ENCODE measurements around the gene STMP1. TPM values are rescaled to one million over a fixed set of nuclear protein-coding genes. Genes with fewer than 3 reads are reported as not detected.

The STMP1 gene
- total RNA-seq (2021), result 38.4 and 39.6 TPM in 2 replicates
- long read RNA-seq, transcript STMP1-202 (3 exons, 2,450 nt), result major isoform, 181 of 191 reads
- long read RNA-seq, partial matches to known transcripts, result 1 of 191 reads
- long read RNA-seq, other reads (novel, unspliced or antisense), result 9 of 191 reads

- H3T11ph ChIP-seq (ENCODE audit: low read length), result no peak within 1 kb of the TSS
- no peaks in the 10 kb centered on the region for H3K9me3 ChIP-seq (ENCODE audit: control insufficient read depth, low read depth, low read length)
- H3K79me1 ChIP-seq (ENCODE audit: insufficient read depth, low read depth, low read length, poor library complexity, severe bottlenecking), result peaks cover 4% of the 10 kb centered on the region
- no peaks in the 10 kb centered on the region for H4K20me1 ChIP-seq (ENCODE audit: control insufficient read depth, insufficient read depth, insufficient read length)
- H3K27ac ChIP-seq (ENCODE audit: insufficient read length, low read depth, low read length), result peak within 1 kb of the TSS; percentile 12
- H3K27me3 Mint-ChIP-seq (ENCODE audit: low read depth), result no peaks in the 10 kb centered on the region
- peaks cover 3% of the 10 kb centered on the region for H3K23me2 ChIP-seq (ENCODE audit: insufficient read length, low read depth, low read length, poor library complexity, severe bottlenecking)
- no peaks in the 10 kb centered on the region for H3K9me3 Mint-ChIP-seq
- H3K4me1 ChIP-seq (ENCODE audit: insufficient read depth, low read length), result no peaks in the 10 kb centered on the region
- no peak within 1 kb of the TSS for H2BK12ac ChIP-seq (ENCODE audit: insufficient read length, low read depth, low read length)
- H3K27ac Mint-ChIP-seq, result peak within 1 kb of the TSS; percentile 96 to 99 (median 99)
- peak within 1 kb of the TSS; percentile 27 for H4K5ac ChIP-seq (ENCODE audit: insufficient read length, low read depth, low read length)
- no peak within 1 kb of the TSS for H2AFZ ChIP-seq (ENCODE audit: low read length)
- peak within 1 kb of the TSS; percentile 86 for H3K4me2 ChIP-seq (ENCODE audit: insufficient read depth, insufficient read length, low read length)
- no peak within 1 kb of the TSS for H3K56ac ChIP-seq (ENCODE audit: insufficient read length, low read depth, low read length)
- H2BK5ac ChIP-seq (ENCODE audit: insufficient read length, low read length), result no peak within 1 kb of the TSS
- H2BK120ac ChIP-seq (ENCODE audit: low read depth, low read length, poor library complexity, severe bottlenecking), result no peak within 1 kb of the TSS
- H2AK5ac ChIP-seq (ENCODE audit: insufficient read length, low read length), result no peak within 1 kb of the TSS
- WGBS (ENCODE audit: extremely low coverage, insufficient read length, low lambda C conversion rate), result no CpG with 5 or more reads among the region's 60 CpGs
- H3K36me3 Mint-ChIP-seq (ENCODE audit: insufficient read depth in 1 of 3, low read depth in 3 of 3), result peaks cover 3 to 13% (median 4%) of the 10 kb centered on the region in 3 experiments; a peak in 6 of 7 replicates
- peaks cover 14 to 24% of the 10 kb centered on the region in 2 experiments for H3K4me1 Mint-ChIP-seq
- peak; percentile 96 for DNase-seq
- peak within 1 kb of the TSS; percentile 95 for H3K14ac ChIP-seq (ENCODE audit: insufficient read depth, low read length)
- H3K23ac ChIP-seq (ENCODE audit: insufficient read length, low read depth, low read length), result no peak within 1 kb of the TSS
- H3K79me2 ChIP-seq (ENCODE audit: insufficient read depth, low read length), result peaks cover 2% of the 10 kb centered on the region; the same call in 1 of the 2 replicates
- no peak within 1 kb of the TSS for H2BK15ac ChIP-seq (ENCODE audit: low read depth, low read length)
- TF ChIP-seq CTCF (conservative IDR thresholded peaks at IDR 0.05), result no peak; the same call in 1 of the 3 replicates
- no peak within 1 kb of the TSS for H4K91ac ChIP-seq (ENCODE audit: insufficient read length, low read depth, low read length)
- peak within 1 kb of the TSS; percentile 88 for H3K9ac ChIP-seq (ENCODE audit: extremely low read depth, insufficient read length, low read length)
- no peak within 1 kb of the TSS for H3K4ac ChIP-seq (ENCODE audit: low read depth, low read length)
- peak within 1 kb of the TSS; percentile 93 to 99 for H3K4me3 Mint-ChIP-seq
- no peak within 1 kb of the TSS for H2BK20ac ChIP-seq (ENCODE audit: low read depth, low read length, poor library complexity, severe bottlenecking)
- H4K8ac ChIP-seq (replicated peaks; ENCODE audit: insufficient read length, low read depth, low read length), result no peak within 1 kb of the TSS
- peak within 1 kb of the TSS; percentile 90 for H3K18ac ChIP-seq (ENCODE audit: insufficient read length, low read depth, low read length)
- H3K27me3 ChIP-seq (ENCODE audit: insufficient read depth, low read length), result no peaks in the 10 kb centered on the region
Observed at GRCh38 chr7:135662373-135663114, at the start of gene STMP1. STMP1 (plus strand) TSS chr7:135662514.

All from H9 (cell line).